GM21529 (cell line): ENCODE data around the gene TAB2.

Source experiments
- ATAC-seq: cut with Tn5 transposase; IDR thresholded peaks from one replicate; pipeline ENCODE4 v1.9.1; 2021; ENCODE audit not compliant: unreplicated experiment

TAB2 gene

GRCh38 chr6:149317644-149318571 is at the start of gene TAB2:
TSS of gene TAB2 (plus strand) at chr6:149317712. CDS start at chr6:149369998, 52,286 bp downstream.
- ATAC-seq: peak; percentile 27

GRCh38 chr6:149268146-149268545 is 49.4 kb upstream of the TAB2 start:
- no peak for ATAC-seq

- no peak for ATAC-seq
These were observed 48.7 kb upstream of the TAB2 start for GRCh38 chr6:149268768-149269167.

- no peak for ATAC-seq
These were observed 46.9 kb upstream of the TAB2 start for GRCh38 chr6:149270616-149271015.

- ATAC-seq: peak; percentile 64
These were observed 45.9 kb upstream of the TAB2 start for GRCh38 chr6:149271348-149272340.

- ATAC-seq: peak; percentile 37
These were observed 44.2 kb upstream of the TAB2 start for GRCh38 chr6:149273318-149273717.

- no peak for ATAC-seq
These were observed 41.9 kb upstream of the TAB2 start for GRCh38 chr6:149275621-149276020.

GRCh38 chr6:149277621-149278020 is 39.9 kb upstream of the TAB2 start:
- no peak for ATAC-seq

- no peak for ATAC-seq
These were observed 38.5 kb upstream of the TAB2 start for GRCh38 chr6:149278997-149279396.

- ATAC-seq: no peak
These were observed 32.6 kb upstream of the TAB2 start for GRCh38 chr6:149284904-149285303.

GRCh38 chr6:149285626-149286025 is 31.9 kb upstream of the TAB2 start:
- ATAC-seq: no peak

GRCh38 chr6:149286905-149287304 is 30.6 kb upstream of the TAB2 start:
- ATAC-seq: no peak

GRCh38 chr6:149289192-149289781 is 28.2 kb upstream of the TAB2 start:
- ATAC-seq: no peak

- no peak for ATAC-seq
These were observed 27.5 kb upstream of the TAB2 start for GRCh38 chr6:149289966-149290365.

GRCh38 chr6:149293244-149293643 is 24.3 kb upstream of the TAB2 start:
- no peak for ATAC-seq

- no peak for ATAC-seq
These were observed 16.9 kb upstream of the TAB2 start for GRCh38 chr6:149300563-149300962.

- no peak for ATAC-seq
These were observed 14.8 kb upstream of the TAB2 start for GRCh38 chr6:149302723-149303122.

GRCh38 chr6:149303468-149303867 is 14.0 kb upstream of the TAB2 start:
- no peak for ATAC-seq

- ATAC-seq: no peak
These were observed 12.1 kb upstream of the TAB2 start for GRCh38 chr6:149305372-149305771.

- no peak for ATAC-seq
These were observed 10.5 kb upstream of the TAB2 start for GRCh38 chr6:149306967-149307366.

GRCh38 chr6:149311293-149311692 is 6.2 kb upstream of the TAB2 start:
- no peak for ATAC-seq
